Activated CD4-positive, alpha-beta T cell treated with anti-CD3 and anti-CD28 coated beads, Interleukin-2, amount 50 U/mL, for 24 hours (primary cell): ENCODE measurements around the gene CARHSP1.
"Not testable (repeated sequence)": the region's sequence is repeated elsewhere in the genome, so short reads cannot be mapped to it uniquely, and the experiment has no call there.

Source experiments
- DNase-seq, 2 donors: peaks; one replicate each; pipeline ENCODE4 v3.0.0-alpha.2; 2020; ENCODE audit warnings: low read depth in 1 of 2, low spot score in 1 of 2

CARHSP1 gene

DNA sequence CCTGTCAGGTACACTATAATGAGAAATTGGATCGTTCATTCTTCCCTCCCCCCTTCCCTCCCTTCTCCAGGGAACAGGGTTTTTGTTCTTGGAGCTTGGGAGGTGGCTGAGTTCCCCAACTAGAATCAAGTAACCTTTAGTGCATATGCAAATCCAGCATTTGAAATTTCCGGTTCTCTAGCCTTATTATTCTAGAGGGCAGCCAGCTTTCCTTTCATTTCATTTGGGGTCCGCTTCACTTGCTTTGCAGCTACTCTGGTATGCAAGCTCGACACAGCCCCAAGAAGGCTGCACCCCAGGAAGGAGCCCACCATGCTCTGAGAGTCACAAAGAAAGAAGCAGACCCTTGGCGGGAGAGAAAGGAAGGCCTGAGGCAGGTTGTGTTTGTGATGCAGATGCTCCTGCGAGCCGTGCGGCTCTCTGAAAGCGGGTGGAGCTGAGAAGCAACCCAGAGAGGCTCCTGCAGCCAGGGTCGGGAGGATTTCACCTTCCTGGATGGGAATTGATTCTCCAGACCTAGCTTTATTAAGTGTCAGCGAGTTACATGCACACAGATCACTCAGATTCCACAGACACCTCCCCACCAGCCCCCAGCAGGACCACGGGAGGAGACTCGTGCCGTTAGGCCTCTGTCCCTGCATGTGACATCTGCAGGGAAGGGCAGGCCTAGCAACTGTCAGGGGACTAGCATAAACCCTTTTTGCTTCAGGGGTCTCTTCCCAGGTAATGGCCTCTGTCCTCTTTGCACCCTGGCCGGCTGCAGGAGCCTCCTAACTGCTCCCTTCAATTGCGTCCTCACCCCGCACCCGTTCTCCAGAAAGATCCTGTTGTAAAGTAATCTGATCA lies 36.7 kb downstream of the CARHSP1 start:
- DNase-seq = no peak

DNA sequence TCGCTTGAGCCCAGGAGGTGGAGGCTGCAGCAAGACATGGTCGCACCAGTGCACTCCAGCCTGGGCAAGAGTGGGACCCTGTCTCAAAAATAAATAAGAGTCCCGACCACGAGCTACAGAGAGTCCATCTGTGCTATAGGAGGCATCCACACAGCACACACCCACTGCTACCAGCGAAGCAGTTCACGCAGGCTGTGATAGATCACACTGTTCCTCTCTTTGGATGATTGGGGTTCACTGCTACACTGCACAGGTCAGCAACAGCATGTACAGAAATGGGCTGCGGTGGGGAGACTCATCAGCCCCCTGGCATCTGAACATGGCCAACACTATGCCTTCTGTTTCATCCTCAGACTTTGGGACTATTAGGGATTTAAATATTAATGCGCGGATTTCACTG lies 37.4 kb downstream of the CARHSP1 start:
- no peak for DNase-seq

DNA sequence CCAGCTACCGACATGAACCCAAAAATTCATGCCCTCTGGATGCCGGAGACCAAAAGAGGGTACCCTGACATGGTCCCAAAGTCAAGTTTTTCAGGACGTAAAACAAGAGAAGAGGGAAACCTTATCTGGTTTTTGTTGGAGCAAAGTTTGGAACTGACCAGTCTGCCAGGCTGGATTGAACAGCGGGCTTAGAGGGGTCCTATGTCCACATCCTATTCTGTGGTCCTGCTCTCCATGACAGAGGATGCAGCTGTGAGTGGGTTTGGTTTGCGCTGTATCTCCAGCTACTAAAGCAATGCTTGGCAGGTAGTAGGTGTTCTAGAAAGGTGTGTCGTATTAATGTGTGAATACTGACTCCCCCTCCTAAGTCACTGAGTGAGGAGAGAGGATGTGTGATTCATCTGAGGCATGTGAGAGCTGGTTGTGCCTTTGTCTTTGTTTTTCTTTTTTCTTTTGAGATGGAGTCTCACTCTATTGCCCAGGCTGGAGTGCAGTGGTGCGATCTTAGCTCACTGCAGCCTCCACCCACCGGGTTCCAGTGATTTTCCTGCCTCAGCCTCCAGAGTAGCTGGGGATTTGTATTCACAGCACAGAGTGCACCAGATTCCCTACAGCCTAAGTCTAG lies 40.2 kb downstream of the CARHSP1 start:
- DNase-seq = no peak

DNA sequence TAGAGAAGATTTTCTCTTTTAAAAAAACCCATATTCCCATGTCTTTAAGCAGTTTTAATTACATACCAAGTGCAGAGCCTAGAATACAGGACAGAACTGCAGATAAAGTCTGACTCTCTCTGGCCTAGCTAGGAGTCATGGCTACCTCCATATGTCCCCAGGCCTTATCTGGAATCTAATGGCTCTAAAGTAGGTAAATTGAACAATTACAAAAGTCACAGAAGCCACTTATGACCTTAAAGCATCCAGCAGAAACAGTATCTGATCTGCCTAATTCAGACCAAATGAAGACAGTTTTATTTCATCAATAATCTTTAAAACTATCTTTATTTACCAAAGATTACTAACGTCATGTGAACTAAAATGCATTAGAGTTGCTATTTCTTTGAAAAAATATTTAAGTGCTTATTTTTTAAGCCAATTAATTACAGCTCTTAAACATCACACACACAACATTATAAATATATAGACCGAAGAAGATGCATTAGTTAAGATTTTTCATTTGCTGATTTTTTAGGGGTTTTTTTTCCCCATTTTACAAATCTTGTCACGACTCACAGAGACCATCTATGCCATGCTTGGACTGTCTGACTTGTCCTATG lies 42.4 kb downstream of the CARHSP1 start:
- DNase-seq = no peak

DNA sequence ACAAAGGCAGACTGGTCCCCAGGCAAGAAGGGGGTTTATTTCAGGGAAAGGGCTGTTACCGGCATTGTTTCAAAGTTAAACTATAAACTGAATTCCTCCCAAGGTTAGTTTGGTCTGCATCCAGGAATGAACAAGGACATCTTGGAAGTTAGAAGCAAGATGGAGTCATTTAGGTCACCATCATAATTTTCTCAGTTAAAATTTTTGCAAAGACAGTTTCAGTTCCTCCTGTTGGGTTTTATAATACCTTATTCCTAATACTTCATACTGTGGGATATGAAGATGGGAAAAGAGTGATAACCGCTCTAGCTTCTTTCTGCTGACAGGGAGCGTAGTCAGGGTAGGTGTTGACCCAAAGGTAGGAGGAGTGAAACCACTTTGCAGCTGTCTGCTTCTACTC lies 46.4 kb downstream of the CARHSP1 start:
- DNase-seq = no peak

DNA sequence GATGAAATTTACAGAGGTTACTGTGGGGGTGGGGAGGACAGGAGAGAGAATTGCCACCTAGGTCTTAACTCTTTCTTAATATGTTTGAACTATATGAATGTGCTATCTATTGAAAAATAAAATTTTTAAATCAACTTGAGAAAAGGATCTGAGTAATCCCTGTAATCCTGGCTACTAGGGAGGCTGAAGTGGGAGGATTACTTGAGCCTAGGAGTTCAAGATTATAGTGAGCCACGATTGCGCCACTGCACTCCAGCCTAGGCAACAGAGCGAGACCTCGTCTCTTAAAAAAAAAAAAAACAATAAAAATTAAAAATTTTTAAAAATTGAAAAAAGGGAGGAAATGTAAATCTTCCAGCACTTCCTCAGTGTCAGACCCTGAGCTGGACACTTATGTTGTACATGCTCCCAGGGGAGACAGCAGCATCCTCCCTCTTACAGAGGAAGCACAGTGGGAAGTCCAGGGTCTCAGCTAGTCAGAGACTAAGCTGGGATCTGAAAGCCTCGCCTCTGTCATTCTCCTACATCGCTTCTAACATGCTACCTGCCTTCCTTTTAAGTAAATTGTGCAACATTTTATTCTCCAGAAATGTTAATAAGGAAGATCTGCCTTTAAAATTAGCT lies 49.3 kb downstream of the CARHSP1 start:
- no peak for DNase-seq

DNA sequence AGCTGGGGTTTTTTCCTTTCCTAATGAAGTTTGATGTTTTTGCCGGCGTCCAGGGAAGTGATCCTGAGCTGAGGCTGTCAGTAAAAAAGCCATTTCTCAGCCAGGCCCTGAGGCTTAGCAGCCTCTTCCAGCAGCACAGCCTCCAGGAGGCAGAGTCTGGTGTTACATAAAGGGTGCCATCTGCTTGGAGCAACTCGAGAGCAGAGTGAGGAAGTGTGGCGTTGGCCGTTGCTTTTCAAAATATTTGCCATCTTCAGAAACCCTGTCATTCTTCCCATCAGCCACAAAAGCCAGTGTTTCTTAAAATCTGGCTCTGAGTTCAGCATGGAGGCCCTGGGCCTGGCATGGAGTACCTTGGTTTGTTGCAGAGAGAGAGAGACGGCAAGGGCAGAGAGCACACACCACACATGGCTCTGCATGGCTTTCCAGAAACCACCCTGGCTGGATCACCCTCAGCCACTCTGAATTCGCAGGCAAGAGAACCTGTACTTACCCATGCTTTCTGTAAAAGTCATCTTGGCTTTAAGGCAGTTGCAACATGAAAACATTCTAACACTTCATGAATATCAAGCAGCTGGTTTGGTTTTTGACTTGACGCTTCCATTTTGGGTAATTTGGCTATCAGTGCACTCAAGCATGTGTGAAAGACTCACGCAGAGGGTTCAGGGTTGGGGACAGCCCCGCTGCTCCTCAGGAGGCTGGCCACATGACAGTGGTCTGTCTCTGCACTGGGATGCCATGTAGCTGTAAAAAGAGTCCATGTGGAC lies 50.1 kb downstream of the CARHSP1 start:
- DNase-seq = no peak

DNA sequence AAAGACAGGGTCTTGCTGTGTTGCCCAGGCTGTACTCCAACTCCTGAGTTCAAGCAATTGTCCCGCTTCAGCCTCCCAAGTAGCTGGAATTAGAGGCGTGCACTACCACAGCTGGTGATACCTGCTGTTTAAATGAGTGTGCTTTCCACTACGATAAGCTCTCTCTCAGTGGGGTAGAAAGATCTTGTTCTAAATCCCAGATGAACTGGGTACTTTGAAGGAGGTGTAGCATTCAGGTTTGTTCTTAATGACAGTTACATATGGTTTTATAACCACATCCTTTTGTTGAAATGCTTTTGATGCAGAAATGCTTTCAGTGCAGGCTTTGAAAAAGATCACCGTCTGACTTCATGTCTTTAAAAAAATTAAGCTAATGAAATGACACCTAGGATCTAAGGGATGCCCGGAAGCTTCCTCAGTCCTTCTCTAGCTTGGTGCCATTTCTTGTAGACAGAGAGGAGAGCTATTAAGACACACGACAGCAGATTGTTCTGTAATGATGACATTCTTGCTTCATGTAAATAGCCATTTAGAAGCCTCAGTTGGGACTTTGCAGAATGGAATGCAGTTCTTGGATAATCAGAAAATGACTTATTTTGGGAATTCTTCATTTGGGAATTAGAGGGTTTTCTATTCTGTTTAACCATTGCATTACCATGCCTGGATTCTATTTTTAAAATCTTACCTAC lies 51.7 kb downstream of the CARHSP1 start:
- DNase-seq = no peak

DNA sequence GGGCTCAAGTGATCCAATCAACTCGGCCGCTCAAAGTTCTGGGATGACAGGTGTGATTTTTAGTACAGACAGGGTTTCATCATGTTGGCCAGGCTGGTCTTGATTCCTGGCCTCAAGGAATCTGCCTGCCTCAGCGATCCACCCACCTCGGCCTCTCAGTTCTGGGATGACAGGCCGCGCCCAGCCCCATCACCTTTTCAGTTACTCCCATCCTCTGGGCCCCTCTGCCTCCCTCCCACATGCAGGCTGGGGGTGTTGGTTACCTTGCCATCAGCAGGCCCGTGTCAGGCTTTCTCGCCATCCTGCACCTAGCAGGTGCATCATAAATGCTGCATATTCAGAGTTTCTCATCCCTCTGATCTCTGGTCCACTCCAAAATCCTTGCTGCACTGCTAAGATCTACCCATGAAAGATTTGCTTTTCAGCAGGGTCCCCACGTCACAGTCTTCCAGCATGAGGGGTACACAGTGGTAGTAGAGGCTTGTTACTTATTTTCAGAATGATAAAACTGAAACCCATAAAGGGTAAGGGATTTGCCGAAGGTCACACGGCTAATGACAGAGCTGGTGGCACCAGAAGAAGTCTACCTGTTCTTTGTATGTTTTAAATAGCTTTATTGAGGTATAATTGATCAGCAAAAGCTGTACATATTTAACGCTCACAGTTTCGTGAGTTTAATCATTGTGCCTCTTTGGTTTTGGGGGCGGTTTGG lies 54.6 kb downstream of the CARHSP1 start:
- no peak for DNase-seq

DNA sequence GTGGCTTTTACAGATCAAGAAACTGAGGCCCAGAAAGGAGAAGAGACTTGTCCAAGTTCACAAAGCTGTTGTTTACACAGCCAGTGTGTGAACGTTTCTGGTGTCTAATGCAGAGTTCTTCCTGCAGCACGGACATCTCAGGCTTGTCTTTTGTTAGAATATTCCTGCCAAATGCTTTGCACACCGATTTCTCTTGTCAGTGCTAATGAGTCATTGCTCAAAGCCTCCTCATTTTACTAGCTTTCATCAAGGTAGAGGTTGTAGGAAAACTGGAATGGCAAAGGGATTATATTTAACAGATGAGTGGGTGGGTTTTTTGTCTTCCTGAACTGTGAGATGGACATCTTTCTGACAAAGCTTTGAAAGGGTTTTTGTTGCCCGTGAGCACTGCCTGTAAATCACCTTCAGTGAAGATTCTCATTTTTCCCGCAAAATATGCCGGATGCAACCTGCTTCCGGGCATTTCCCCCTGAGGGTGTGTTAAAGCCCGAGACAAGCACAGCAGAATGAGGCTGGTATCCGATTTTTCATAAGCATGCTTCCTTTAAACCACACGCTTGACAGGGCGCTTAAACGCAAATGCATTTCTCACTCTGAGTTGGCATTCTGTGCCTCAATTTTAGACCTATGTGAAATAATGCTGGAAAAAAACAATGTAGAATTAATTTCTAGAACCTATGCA lies 56.5 kb downstream of the CARHSP1 start:
- DNase-seq = no peak

DNA sequence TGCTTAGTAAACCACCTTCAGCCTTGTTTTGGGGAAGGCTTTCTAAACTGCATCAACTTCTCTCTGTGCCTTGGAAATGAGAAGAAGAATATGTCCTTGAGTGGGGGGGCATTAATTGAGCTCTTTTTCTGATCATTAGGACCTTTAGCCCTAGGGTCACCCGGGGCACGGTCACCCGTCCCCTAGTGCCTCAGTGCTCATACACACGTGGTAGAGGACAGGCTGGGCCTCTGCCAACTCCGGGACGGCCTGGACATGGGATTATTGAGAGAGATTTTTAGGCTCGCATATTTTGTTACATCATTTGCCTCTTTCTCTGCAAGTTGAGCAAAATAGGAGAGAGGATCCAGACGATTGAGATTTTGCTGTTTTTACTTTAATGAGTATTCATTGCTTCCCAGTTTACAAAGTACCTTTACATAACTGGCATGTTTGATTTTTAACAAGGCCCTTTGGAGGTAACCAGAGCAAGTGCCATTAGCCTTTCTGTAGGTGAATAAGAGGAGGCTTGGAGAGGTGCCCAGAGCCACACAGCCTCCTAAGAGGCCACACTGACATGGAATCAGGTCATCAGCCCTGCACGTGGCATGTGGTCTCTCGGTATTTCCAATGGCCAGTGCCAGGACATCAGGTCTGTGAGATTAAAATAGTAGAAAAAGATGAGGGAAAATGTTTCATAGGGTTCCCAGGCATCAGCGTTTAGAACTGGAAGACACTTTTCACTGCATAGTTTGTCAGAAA lies 60.0 kb downstream of the CARHSP1 start:
- no peak for DNase-seq

DNA sequence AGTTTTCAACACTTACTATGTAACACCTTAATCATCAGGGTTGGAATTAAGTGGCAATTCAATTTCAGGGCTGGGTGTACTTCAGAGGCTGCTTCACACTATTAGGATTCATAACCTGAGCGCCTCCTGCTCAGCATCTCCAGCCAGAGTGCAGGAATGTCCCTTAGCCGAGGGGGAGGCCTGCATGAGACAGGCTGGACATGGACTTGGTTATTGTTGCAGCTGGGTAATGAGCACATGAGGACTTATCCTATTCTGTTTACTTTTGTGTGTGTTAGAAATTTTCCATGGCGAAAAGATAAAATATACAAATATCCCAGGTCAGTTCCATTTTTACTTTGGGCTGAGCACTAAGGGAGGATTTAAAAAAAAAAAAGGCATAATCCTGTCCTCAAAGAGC lies 60.8 kb downstream of the CARHSP1 start:
- no peak for DNase-seq

DNA sequence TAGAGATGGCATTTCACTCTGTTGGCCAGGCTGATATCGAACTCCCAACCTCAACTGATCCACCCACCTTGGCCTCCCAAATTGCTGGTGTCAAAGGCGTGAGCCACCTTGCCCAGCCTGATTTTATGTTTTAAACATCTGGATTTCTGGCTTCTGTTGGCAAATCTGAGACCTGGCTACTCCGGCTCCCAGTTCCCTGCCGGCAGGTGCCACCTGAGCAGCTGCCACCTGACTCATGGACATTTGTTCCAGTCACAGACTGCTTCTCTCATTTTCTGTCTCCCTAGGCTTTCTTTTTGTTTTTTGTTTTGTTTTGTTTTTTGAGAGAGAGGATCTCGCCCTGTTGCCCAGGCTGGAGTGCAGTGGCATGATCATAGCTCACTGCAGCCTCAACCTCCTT lies 61.6 kb downstream of the CARHSP1 start:
- DNase-seq = no peak

DNA sequence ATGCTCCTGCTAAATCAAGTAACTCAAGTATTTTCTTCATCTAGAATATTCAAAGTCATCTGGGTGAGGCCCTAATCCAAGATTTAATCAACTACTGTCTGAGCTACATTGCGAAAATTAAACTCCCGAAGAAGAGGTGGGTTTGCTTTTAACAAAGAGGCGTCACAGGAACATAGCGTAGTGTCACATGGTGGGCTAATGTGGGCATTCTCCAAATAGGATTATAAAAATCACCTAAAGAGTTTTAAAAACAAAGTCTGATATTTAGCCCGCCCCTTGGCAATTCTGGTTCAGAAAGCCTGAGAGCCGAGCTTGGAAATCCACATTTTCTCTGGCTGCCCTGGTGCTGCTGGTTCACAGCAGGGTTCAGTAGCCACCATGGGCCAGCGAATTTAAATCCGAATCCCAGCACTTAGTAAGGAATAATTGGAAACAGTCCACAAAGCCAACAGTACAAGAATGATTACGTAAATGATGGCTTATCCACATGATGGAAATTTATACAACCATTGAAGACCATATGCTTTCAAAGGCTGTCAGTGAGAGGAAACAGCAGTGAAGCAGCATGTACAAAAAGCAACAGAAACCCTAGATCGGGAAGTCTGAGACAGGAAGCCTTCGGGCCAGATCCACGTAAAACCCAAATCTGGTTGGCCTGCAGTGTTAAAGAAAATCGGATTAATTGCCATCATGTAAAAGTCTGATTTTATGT lies 62.4 kb downstream of the CARHSP1 start:
- DNase-seq = no peak

DNA sequence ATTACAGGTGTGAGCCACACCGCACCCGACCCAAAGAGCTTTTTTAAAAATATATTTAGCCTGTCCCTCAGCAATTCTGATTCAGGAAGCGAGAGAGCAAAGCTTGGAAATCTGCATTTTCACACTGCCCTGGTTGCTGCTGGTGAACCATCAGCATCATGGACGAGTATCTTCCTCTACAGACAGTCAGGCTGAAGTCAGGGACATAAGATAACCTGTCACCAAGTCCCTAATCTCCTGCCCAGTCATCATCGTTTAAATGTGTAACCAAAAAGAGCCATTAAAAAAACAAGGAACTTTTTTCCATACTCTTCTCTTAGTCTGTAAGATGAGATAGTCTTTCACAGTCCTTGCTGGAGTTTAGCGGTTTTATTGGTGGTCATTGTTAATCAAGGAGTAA lies 64.5 kb downstream of the CARHSP1 start:
- DNase-seq = no peak

DNA sequence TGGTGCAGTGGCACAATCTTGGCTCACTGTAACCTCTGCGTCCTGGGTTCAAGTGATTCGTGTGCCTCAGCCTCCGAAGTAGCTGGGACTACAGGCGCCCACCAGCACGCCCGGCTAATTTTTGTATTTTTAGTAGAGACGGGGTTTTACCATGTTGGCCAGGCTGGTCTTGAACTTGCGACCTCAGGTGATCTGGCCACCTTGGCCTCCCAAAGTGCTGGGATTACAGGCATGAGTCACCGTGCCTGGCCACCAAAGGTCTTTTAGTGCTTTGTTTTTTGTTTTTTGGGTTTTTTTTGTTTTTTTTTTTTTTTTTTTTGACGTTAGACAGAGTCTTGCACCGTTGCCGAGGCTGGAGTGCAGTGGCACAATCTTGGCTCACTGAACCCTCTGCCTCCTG lies 65.1 kb downstream of the CARHSP1 start:
- DNase-seq = not testable (repeated sequence)
